ENCODE results near the gene YIF1A. TPM values are rescaled to one million over a fixed set of nuclear protein-coding genes. Genes with fewer than 3 reads are reported as not detected.

YIF1A gene
- polyA plus RNA-seq (2011; rRNA removed): 151 and 228 TPM in 2 replicates
- 169 and 259 TPM in 2 replicates for polyA minus RNA-seq (2011; rRNA and poly(A)+ RNA removed)

GRCh38 chr11:66288671-66289547 is at the start of gene YIF1A:
YIF1A (minus strand) TSS chr11:66289143; CDS start chr11:66288985, 158 bp downstream.
- Histone ChIP-seq H3K36me3 (ENCODE audit: control insufficient read depth, insufficient read depth, low read length) (peaks cover 10% of the 10 kb centered on the region), H3K27me3 (ENCODE audit: control insufficient read depth, insufficient read depth, low read length) (peaks cover 19% of the 10 kb centered on the region), H3K4me3 (ENCODE audit: low read depth, low read length) (peak within 1 kb of the TSS; percentile 84)
- POLR2A ChIA-PET: interaction anchor here (0.5 to 1.6 kb wide), 11 partner anchors 8 to 278 kb away, joined by 3 to 18 read pairs (median 3); partner anchors contain the start of gene CD248
- CTCF ChIA-PET: interaction anchor here (0.9 to 4.5 kb wide), 12 partner anchors 9 to 132 kb away, joined by 3 to 34 read pairs (median 4); partner anchors contain the start of genes NPAS4, RAB1B and RIN1
- peak; percentile 98 for DNase-seq (ENCODE audit: low read depth)
- TF ChIP-seq CTCF (IDR thresholded peaks at IDR 0.05; ENCODE audit: insufficient read depth, low read depth, low read length): no peak

GRCh38 chr11:66337103-66337899 is 48.4 kb upstream of the YIF1A start:
- POLR2A ChIA-PET: interaction anchor here (0.5 kb wide), 1 partner anchor 20 kb away, joined by 9 read pairs; the partner anchor contains the start of gene CD248
- H3K36me3 ChIP-seq (ENCODE audit: control insufficient read depth, insufficient read depth, low read length): peaks cover 40% of the 10 kb centered on the region

GRCh38 chr11:66336234-66337102 is 47.5 kb upstream of the YIF1A start, which contains the start of gene RIN1:
RIN1 (minus strand) TSS chr11:66336434; CDS start chr11:66336402, 32 bp downstream.
- Histone ChIP-seq H3K4me3 (ENCODE audit: low read depth, low read length) (peak within 1 kb of the TSS; percentile 78), H3K27me3 (ENCODE audit: control insufficient read depth, insufficient read depth, low read length) (no peaks in the 10 kb centered on the region), H3K36me3 (ENCODE audit: control insufficient read depth, insufficient read depth, low read length) (peaks cover 40% of the 10 kb centered on the region)
- TF ChIP-seq CTCF (IDR thresholded peaks at IDR 0.05; ENCODE audit: insufficient read depth, low read depth, low read length): peak; percentile 39
- ChIA-PET CTCF (interaction anchor here (0.9 to 8.7 kb wide), 15 partner anchors 9 to 82 kb away, joined by 3 to 201 read pairs (median 5); partner anchors contain the start of genes BRMS1, CD248 and YIF1A), POLR2A (interaction anchor here (0.7 to 2.9 kb wide), 3 partner anchors 20 to 23 kb away, joined by 3 to 34 read pairs (median 3); partner anchors contain the start of gene CD248)
- DNase-seq (ENCODE audit: low read depth): peak; percentile 93

More at GRCh38 chr11:66337103-66337899, 48.4 kb upstream of the YIF1A start:
- CTCF ChIA-PET: interaction anchor here (0.9 to 9.2 kb wide), 8 partner anchors 10 to 72 kb away, joined by 3 to 201 read pairs (median 4); partner anchors contain the start of gene YIF1A
- Histone ChIP-seq H3K4me3 (ENCODE audit: low read depth, low read length) (no peak overlapping the region), H3K27me3 (ENCODE audit: control insufficient read depth, insufficient read depth, low read length) (no peaks in the 10 kb centered on the region)
- TF ChIP-seq CTCF (IDR thresholded peaks at IDR 0.05; ENCODE audit: insufficient read depth, low read depth, low read length): no peak
- DNase-seq (ENCODE audit: low read depth): no peak

- peak; percentile 8; the same call in 1 of the 2 replicates for TF ChIP-seq CTCF (IDR thresholded peaks at IDR 0.05; ENCODE audit: insufficient read depth, low read depth, low read length)
- Histone ChIP-seq H3K36me3 (ENCODE audit: control insufficient read depth, insufficient read depth, low read length) (peaks cover 37% of the 10 kb centered on the region), H3K4me3 (ENCODE audit: low read depth, low read length) (peak overlapping the region; percentile 78), H3K27me3 (ENCODE audit: control insufficient read depth, insufficient read depth, low read length) (no peaks in the 10 kb centered on the region)
- no peak for DNase-seq (ENCODE audit: low read depth)
- CTCF ChIA-PET: interaction anchor here (0.6 to 8.7 kb wide), 19 partner anchors 9 to 82 kb away, joined by 3 to 201 read pairs (median 5); partner anchors contain the start of genes BRMS1, CD248 and YIF1A
- POLR2A ChIA-PET: interaction anchor here (0.7 to 2.9 kb wide), 4 partner anchors 19 to 316 kb away, joined by 3 to 34 read pairs (median 3); partner anchors contain the start of gene CD248
Measured at GRCh38 chr11:66335531-66336233, 46.7 kb upstream of the YIF1A start.
